ENCODE data around the gene SEPTIN12.

DNA sequence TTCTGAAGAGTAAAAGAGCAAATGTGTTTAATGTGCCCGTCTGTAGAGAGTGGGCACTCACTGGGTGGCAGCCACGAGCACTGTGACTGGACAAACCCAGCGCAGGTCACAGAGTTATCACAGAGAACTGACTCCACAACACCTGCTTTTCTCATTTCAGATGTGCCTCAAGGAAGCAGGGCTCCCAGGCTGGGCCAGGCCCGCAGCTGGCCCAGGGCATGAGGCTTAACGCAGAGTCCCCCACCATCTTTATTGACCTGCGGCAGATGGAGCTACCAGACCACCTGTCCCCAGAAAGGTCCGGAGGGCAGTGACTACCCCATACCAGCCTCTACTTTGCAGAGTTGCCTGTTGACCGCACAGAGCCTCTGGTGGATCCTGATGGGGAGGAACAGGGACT, 41.9 kb downstream of the SEPTIN12 start:
- TF ChIP-seq, protein P1, sequence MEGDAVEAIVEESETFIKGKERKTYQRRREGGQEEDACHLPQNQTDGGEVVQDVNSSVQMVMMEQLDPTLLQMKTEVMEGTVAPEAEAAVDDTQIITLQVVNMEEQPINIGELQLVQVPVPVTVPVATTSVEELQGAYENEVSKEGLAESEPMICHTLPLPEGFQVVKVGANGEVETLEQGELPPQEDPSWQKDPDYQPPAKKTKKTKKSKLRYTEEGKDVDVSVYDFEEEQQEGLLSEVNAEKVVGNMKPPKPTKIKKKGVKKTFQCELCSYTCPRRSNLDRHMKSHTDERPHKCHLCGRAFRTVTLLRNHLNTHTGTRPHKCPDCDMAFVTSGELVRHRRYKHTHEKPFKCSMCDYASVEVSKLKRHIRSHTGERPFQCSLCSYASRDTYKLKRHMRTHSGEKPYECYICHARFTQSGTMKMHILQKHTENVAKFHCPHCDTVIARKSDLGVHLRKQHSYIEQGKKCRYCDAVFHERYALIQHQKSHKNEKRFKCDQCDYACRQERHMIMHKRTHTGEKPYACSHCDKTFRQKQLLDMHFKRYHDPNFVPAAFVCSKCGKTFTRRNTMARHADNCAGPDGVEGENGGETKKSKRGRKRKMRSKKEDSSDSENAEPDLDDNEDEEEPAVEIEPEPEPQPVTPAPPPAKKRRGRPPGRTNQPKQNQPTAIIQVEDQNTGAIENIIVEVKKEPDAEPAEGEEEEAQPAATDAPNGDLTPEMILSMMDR (conservative IDR thresholded peaks at IDR 0.05): no peak
- TF ChIP-seq EZH2 (IDR thresholded peaks at IDR 0.05; ENCODE audit: low read depth): no peak

All from PC-9 (cell line).